HG03439 (cell line): Measurements from ENCODE around the gene APCDD1.

ENCODE experiments used
- ATAC-seq: cut with Tn5 transposase; IDR thresholded peaks from one replicate; pipeline ENCODE4 v1.9.1; 2021; ENCODE audit warnings: mild to moderate bottlenecking, moderate library complexity; ENCODE audit not compliant: unreplicated experiment

APCDD1 gene

GRCh38 chr18:10431680-10432079, 22.8 kb upstream of the APCDD1 start:
- ATAC-seq = no peak

- no peak for ATAC-seq
Observed at GRCh38 chr18:10432781-10433180, 21.7 kb upstream of the APCDD1 start.

- ATAC-seq = no peak
Observed at GRCh38 chr18:10436160-10436559, 18.3 kb upstream of the APCDD1 start.

- no peak for ATAC-seq
Observed at GRCh38 chr18:10437837-10438236, 16.6 kb upstream of the APCDD1 start.

- ATAC-seq = no peak
Observed at GRCh38 chr18:10439898-10440297, 14.5 kb upstream of the APCDD1 start.

- no peak for ATAC-seq
Observed at GRCh38 chr18:10440884-10441283, 13.6 kb upstream of the APCDD1 start.

- no peak for ATAC-seq
Observed at GRCh38 chr18:10441472-10441871, 13.0 kb upstream of the APCDD1 start.

- no peak for ATAC-seq
Observed at GRCh38 chr18:10442551-10442971, 11.9 kb upstream of the APCDD1 start.

GRCh38 chr18:10443001-10443400, 11.4 kb upstream of the APCDD1 start:
- ATAC-seq = no peak

- no peak for ATAC-seq
Observed at GRCh38 chr18:10444314-10445006, 10.0 kb upstream of the APCDD1 start.

GRCh38 chr18:10449396-10449795, 5.0 kb upstream of the APCDD1 start:
- no peak for ATAC-seq

- ATAC-seq = no peak
Observed at GRCh38 chr18:10450986-10451385, 3.4 kb upstream of the APCDD1 start.

GRCh38 chr18:10453261-10453805, 1.1 kb upstream of the APCDD1 start:
- no peak for ATAC-seq

- ATAC-seq = no peak
Observed at GRCh38 chr18:10454681-10455557, 484 bp downstream of the APCDD1 start.

GRCh38 chr18:10455726-10456453, 1.5 kb downstream of the APCDD1 start:
- ATAC-seq = no peak

- ATAC-seq = no peak
Observed at GRCh38 chr18:10456718-10457117, 2.3 kb downstream of the APCDD1 start.

GRCh38 chr18:10457128-10457527, 2.7 kb downstream of the APCDD1 start:
- ATAC-seq = no peak

GRCh38 chr18:10457767-10458166, 3.3 kb downstream of the APCDD1 start:
- ATAC-seq = no peak

GRCh38 chr18:10458691-10459090, 4.3 kb downstream of the APCDD1 start:
- ATAC-seq = no peak

GRCh38 chr18:10459587-10459986, 5.2 kb downstream of the APCDD1 start:
- no peak for ATAC-seq

- no peak for ATAC-seq
Observed at GRCh38 chr18:10460414-10461018, 6.1 kb downstream of the APCDD1 start.
